SK-N-DZ (cell line): ENCODE results near the gene ZNF385D.

ENCODE experiments used
- DNase-seq: peaks from one replicate; pipeline ENCODE4 v3.0.0-alpha.2; 2015; ENCODE audit warnings: low spot score

Gene ZNF385D

DNA sequence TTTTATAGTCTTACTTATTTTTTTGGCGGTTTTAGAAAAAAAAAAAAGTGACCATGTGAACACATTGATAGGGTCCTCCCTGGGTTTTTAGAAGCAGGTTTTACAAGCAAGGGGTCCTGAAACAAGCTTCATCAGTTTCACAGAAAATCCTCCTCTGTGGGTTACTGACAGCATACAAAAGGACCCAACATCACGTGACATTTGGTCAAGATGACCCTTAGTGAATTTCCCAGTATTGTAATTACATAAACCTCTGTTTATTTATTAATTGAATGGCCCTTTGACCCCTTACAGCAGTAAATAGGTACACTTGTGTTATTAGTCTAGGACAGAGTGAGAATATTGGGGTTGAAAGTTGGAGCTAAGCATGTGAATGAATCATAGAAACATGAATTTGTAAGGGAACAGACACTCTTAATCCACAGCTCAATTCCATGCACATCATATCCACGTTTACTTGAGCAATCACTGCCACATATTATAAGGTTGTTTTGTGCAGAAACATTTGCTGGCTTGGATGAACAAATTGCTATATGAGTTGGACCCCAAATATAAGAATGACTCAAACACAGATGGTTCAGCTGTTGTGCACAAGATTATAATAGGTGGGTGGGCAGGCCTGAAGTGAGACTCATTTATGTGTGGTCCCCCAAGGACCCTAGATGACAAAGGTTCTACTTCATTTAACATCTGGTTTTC, 137.5 kb downstream of the ZNF385D start:
- no peak for DNase-seq

DNA sequence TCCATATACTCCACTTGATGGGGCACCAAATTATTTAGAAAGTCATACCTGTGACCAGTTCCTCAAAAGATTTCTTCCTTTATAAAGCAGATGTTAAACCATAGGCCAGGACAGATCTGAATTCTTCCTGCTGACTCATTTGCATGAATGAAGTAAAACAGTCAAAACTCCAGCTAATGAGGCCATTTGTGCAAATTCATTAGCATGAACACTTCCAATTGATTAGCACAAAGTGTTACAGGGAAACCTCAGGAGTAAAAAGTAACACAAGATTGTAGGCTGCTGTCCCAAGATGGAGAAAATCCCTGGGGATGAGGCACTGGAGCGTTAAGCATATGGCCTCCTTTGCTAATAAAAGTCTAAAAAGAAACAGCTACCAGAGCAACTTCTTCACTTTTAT, 149.8 kb downstream of the ZNF385D start:
- DNase-seq, result no peak

DNA sequence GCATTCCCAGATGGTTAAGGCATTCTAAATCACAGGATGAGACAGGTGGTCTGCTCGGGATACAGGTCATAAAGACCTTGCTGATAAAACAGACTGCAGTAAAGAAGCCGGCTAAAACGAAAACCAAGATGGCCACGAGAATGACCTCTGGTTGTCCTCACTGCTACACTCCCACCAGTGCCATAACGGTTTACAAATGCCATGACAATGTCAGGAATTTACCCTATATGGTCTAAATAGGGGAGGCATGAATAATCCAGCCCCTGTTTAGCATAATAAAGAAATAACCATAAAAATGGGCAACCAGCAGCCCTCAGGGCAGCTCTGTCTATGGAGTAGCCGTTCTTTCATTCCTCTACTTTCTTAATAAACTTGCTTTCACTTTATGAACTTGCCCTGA, 151.1 kb downstream of the ZNF385D start:
- no peak for DNase-seq

DNA sequence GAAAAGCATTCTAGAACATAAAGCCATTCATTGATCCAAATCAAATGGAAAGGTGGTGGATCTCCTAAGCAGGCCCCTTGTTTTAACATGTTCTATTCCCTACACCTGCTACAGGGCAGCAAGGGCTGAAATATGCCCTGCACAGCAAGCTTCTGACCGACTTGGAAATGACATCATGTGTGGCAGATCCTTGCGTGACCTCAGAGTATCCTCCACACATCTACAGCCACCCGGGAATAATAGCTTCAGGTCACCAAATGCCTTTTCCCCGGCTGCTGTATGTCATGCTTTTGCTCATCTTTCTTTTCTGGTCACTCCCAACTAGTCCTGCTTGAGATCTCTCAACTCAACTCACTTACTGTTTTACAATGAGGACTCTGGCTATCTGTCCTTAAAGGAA, 158.2 kb downstream of the ZNF385D start:
- no peak for DNase-seq

DNA sequence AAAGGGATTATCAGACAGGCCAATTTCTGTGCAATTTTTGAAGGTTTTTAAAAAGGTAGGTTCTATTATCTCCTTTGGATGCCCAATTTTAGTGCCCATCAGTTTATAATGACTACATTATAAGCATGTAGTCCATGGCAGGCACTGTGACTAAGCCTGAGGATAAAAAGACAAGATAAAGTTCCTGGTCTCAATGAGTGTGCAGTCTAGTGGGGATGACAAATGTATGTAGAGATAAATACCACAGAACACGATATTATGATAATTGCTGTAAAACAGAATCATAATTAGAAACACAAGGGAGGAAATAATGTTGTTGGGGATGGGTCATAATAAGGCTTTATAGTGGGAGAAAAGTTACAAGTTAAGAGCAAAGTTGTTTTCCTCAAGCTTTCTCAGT, 163.1 kb downstream of the ZNF385D start:
- no peak for DNase-seq

DNA sequence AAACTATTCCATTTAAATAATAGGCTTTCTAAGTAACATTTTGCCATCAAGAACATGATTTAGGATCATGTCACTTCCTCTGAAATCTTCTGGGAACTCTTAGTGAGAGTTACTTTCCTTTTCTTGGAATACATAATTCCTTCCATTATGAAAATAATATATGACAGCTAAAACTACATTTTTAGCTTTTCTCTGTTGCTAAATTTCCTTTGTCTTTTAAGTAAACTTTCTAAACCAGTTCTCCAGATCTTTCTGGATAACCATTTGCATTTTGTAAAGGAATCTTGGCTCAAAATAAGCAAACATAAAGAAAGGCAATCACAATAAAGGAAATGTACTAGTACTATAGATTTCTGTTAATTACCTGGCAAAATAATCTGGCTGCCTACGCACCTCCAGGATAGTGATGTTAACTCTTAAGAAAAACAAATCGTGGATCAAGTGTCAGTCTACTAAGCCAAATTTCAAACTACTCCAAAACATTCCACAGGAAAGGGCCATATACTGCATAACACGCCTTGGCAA, 165.7 kb downstream of the ZNF385D start:
- DNase-seq, result no peak

DNA sequence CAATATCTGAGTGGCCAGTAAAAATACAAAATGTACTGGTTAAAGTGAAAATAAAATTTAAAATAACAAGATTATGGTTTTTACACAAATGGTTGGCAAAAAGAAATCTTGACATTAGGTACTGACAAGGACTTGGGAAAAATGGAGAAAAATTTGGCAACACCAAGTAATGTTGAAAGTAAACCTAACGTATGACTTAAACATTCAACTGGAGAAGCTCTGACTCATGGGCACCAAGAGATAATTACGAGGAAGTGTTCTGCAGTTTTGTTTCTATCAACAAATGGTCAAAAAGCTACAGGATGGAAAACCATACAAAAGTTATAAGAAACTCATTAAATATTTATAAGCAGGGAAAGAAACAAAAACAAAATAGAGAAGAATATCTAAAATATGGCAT, 177.7 kb downstream of the ZNF385D start:
- no peak for DNase-seq

DNA sequence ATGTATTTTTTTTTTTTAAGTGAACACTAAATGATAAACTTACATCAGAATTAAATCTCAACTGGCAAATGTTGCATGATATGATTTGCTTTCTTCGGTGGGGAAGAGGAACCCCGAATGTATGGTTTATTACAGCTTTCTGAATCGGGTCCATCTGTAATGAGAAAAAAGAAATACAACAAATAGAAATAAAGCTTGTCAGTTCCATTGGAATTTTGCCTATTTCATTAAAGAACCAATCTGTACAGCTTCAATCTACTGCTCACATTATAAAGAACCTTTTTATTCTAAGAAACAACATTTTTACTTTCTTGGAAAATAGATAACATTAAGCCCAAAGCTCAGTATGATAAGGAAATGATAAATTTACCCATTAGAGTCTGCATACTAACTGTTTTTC, 186.5 kb downstream of the ZNF385D start:
- no peak for DNase-seq

DNA sequence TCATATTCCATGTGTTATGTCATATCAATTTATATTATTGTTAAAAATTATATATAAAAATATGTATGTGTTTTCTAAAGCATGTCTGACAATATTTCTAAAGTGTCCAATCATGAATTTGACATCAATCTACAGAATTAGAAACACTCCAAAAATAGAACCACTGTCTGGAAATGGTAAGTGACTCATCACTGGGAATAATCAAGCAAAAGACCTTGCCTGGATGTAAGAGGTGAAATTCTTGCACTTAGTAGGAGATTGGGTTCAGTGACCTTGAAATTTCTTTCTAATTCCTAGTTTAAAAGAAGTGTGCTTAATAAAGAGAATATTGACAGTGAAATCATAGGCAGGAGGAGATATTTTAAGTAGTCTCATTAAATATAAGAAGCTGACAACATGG, 188.8 kb downstream of the ZNF385D start:
- no peak for DNase-seq

DNA sequence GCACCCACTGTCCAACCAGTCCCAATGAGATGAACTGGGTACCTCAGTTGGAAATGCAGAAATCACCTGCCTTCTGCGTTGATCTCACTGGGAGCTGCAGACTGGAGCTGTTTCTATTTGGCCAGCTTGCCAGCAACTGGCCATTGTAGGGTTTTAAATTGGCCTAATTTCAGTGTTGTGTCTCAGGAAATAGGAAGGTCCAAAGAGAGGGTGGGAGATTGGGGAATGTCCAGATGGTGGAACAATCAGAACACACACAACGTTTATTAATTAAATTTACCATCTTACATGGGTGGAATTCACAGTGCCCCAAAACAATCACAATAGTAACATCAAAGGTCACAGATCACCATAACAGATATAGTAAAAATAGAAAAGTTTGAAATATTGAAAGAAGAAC, 189.5 kb downstream of the ZNF385D start:
- no peak for DNase-seq

DNA sequence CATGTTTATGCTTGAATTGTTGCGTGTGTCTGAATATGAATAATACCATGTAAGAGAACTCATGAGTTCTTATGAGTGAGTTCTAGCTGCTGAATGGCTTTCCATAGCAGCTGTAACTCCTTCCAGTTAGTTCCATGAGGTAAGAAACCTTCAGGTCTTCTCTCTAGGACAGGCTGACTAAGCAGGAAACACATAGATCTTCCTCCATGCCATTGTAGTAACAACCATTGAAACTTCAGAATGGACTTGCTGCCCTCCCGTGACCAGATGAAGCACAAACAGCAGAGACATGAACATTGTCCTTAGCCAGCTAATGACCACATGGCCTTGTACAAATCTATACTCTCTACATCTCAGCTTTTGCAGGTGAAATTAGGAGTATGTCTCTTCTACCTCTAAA, 200.0 kb downstream of the ZNF385D start:
- DNase-seq, result no peak

DNA sequence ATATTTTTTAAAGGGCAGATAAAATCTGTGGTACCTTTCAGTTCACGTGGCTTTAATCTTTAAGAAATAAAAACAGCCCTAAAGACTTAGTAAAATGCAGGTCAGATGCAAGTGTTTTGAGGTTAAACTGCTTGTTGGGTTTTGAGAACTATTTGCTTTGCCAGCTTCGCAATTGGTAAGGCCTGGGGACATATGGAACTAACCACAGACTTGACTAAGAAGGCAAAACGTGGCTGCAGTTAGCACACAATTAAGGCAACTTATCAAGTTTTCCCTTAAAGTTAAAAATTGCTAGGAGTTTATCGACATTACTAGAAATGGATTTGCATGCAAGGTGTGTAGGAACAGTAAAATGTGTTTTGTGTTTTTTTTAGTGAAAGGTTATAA, 206.9 kb downstream of the ZNF385D start:
- DNase-seq, result no peak

DNA sequence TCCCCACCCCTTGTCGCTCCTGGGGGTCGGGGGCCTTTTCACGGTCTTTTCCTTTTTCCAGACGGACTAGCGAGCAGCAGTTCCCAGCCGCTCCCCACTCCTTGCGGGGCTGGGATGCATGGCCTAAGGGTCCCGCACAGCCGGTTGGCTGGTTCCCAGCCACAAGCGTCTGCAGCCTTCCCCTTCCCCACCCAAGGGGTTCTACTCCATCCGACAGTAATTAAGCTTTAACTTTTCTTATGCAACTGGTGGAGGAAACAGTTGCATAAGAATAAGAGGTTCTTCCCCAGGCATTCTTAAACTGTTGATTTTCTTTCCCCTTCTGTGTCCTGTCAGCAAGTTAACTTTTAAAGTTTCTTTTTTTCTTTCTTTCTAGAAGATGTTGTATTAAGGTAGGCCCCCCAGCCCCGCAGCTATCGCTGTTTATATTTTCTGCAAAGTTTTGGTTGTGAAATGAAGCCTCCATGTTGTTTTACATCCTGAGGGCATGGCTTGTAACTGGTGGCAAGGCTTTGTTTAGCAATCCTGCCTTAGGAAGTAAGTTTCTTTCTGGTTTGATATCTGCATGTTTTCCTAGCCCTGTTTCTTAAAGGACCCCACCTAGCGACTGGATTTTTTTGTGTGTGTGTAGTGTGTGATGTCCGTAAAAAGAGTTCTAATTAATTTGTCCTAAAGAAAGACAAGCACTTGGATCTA, 207.5 kb downstream of the ZNF385D start:
- DNase-seq, result no peak

DNA sequence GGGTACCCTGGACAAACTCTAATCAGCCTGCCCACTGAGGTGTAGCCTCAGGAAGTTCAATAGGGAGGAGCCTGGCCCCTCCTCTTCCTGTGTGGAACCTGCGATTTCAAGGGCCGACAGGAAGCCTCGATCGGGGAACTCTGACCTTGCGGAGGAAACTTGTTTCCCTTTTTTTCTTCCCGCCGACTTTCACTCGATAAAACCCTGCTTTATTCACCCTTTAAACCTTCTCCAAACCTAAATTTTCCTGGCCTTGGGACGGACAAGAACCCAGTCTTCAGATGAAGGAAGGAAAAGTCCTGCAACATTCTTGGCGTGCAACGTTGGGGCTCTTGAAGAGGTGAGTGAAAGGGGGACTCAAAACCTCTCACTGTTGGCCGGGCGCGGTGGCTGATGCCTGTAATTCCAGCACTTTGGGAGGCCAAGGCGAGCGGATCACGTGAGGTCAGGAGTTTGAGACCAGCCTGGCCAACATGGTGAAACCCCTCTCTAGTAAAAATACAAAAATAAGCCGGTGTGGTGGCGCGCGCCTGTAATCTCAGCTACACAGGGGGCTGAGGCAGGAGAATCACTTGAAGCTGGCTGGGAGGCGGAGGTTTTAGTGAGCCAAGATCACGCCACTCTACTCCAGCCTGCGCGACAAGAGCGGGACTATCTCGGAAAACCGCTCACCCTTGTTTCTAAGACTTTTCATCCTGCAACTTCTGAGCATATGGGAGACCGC, 208.2 kb downstream of the ZNF385D start:
- no peak for DNase-seq

DNA sequence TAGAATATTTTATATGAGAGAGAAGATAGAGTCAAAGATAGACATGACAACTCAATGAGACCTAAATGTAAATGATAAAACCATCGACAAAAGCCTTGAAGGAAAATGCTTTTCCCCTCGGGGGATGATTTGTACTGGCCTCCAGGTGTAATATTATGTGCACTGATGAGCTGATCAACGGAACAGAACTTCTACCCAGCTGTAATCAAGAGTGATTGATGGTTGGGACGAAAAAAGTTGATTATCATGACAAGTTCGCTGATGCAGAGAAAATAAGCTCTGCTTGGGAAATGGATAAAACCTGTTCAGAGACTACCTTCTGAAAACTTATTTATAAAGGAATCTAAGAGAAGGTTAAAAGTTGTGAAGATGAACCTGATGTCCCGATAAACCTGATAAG, 210.7 kb downstream of the ZNF385D start:
- no peak for DNase-seq

DNA sequence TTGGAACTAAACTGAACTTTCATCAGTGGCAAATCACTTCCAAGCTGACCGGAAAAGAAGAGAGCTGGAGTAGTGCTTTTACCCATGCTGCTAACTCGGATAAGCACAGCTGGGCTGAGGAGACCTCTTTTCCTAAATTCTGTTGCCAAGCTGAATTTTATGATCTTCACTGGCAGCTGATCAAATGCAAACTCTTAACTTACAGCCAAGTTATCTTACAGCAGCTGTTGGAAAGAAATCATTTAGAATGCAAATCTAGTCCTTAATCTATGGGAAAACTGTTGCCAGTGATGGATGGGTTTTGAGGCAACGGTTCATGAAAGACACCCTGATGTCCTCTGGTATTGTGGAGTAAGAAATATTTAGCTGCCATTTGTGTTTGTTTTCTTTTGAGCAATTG, 216.5 kb downstream of the ZNF385D start:
- DNase-seq, result no peak

DNA sequence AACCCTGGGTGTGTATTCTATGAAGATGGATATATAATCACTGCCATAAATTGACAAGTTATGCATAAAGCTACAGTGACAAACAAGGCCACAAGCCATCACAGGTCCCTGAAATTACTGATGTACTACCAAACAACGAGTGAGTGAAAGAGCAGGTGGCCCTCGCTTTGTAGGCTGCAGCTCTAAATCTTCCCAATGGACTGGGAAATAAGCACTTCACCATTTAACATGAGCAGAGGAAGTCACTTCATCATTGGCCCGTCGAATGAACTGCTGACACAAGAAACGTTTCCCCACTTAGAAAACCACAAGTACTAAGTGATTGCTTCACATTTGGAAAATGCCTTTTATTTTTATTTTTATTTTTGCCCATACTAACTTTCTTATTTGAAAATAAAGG, 218.0 kb downstream of the ZNF385D start:
- no peak for DNase-seq

DNA sequence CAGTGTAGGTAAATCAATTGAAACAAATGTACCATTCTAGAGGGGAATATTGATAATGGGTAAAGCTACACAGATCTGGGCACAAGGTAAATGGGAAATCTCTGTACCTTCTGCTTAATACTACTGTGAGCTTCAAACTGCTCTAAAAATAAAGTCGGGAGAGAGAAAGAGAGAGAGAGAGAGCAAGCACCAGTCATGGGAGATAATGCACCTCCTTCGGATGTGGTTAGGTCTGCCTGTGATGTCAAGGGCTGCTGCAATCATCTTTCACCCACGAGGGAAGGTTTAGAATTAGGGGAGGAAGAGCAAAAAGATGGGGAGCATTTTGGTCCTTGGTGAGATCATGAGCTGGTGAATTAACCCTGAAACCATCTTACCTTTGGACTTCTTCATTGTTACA, 219.1 kb downstream of the ZNF385D start:
- DNase-seq, result no peak

DNA sequence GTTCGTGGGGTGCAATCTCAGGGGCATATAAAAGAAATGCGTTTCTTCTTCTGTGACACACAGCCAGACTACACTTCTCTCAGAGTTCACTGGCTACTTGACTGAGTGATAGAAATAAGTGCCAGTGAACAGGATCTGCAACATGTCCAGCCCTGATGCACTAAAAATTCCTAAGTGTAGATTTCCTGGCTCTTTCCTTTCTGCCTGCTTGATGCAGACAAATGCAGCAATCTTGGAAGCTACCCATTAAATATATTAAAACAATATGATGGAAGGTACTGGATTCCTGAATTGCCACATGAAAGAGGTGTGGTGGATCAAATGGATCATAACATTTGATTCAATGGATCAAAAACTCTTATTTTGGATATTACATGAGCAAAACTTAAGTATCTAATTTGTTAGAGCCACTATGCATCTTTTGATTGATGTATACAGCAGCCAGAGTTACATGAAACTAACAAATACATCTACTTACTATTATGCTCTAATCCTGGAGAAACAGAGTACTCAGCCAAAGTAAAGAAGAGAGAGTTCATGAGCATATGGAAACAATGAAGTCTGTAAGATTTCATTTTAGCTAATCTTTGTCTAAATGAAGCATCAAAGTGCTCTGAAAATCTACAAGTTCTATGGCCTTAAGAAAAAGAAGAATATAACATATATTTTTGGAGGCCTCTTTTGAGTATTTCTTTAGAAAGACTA, 222.6 kb downstream of the ZNF385D start:
- DNase-seq, result no peak

DNA sequence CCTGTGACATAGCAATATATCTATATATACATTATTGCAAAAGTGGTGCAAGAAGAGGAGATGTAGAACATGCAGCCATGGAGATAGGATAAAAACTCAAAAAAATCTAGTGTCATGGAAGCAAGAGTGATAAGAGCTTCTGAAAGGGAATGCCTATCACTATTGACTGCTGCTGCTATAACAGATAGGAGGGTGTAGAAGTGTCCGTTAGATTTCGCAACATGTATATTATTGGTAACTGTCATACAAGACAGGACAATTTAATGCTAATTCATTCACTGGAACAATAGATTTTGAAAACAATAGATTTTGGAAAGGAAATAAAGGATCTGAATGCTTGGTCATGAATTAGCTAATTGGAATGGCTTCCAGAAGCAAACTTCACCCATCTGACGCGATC, 224.5 kb downstream of the ZNF385D start:
- no peak for DNase-seq

DNA sequence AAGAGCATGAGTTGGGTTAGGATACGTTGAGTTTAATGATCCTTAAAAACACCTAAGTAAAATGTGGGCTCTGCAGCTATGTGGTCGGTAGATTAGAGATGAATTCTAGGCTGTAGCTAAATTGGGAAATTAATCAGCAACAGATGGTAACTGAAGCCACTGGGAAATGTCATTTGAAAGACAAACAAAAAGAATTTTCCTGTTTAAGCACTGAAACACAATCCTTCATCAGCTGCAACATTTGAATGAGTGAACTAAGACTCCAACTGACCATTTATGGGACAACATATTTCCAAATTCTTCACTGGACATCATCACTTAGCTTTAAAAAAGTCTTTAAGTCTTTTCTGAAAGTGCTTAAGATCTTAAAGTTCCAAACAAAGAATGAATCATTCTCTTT, 226.9 kb downstream of the ZNF385D start:
- DNase-seq, result no peak
